Measurements from ENCODE around the gene OARD1. TPM values are rescaled to one million over a fixed set of nuclear protein-coding genes. Genes with fewer than 3 reads are reported as not detected.
"Not testable (repeated sequence)": the region's sequence is repeated elsewhere in the genome, so short reads cannot be mapped to it uniquely, and the experiment has no call there.

OARD1 gene, protein sequence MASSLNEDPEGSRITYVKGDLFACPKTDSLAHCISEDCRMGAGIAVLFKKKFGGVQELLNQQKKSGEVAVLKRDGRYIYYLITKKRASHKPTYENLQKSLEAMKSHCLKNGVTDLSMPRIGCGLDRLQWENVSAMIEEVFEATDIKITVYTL
- 4.5 and 11.6 TPM in 2 replicates for total RNA-seq (2014; rRNA removed; shearing (Covaris generic))
- polyA plus RNA-seq (2016; fragmentation: Nextera tagmentation; extraction: Ambion mirVana), result 18.6 TPM in 2 replicates

GRCh38 chr6:41071923-41072835, at the start of gene OARD1:
Gene OARD1 (minus strand): TSS chr6:41072356. CDS start chr6:41071634, 722 bp downstream.
- no peaks in the 10 kb centered on the region for H3K36me3 ChIP-seq (ENCODE audit: low read depth)
- peak within 1 kb of the TSS; percentile 97 for H3K27ac ChIP-seq
- no peaks in the 10 kb centered on the region for H3K9me3 ChIP-seq (ENCODE audit: low read depth)
- in situ Hi-C loops (cut with MboI), result no loop called here
- peak within 1 kb of the TSS; percentile 96 for H2AFZ ChIP-seq
- peak; percentile 100 for DNase-seq
- H3F3A ChIP-seq (ENCODE audit: insufficient read depth), result peaks cover 37% of the 10 kb centered on the region; the same call in 1 of the 2 replicates
- peaks cover 35% of the 10 kb centered on the region for H3K4me1 ChIP-seq (ENCODE audit: insufficient read depth)
- no peaks in the 10 kb centered on the region for H4K20me1 ChIP-seq (ENCODE audit: insufficient read depth)
- no peaks in the 10 kb centered on the region for H3K27me3 ChIP-seq (replicated peaks; ENCODE audit: insufficient read depth)
- no peaks in the 10 kb centered on the region for H3K9me2 ChIP-seq (ENCODE audit: insufficient read depth)
- peak within 1 kb of the TSS; percentile 99 for H3K9ac ChIP-seq
- peak within 1 kb of the TSS; percentile 99 for H3K4me2 ChIP-seq (ENCODE audit: unreplicated experiment)
- H3K4me3 ChIP-seq, result peak within 1 kb of the TSS; percentile 87
- peaks cover 39% of the 10 kb centered on the region for H3K79me2 ChIP-seq (ENCODE audit: insufficient read depth)
- TF ChIP-seq EZH2phosphoT487 (IDR thresholded peaks at IDR 0.05; ENCODE audit: insufficient read depth, low read depth), result no peak
- no peak for TF ChIP-seq EZH2 (IDR thresholded peaks at IDR 0.05; ENCODE audit: insufficient read depth, poor library complexity, severe bottlenecking)
- WGBS, 2 experiments (ENCODE audit: low coverage in 1 of 2, low lambda C conversion rate in 2 of 2, missing lambda C conversion rate in 2 of 2), result 1 to 2% methylated on average over 63 of the region's 63 CpGs

DNA sequence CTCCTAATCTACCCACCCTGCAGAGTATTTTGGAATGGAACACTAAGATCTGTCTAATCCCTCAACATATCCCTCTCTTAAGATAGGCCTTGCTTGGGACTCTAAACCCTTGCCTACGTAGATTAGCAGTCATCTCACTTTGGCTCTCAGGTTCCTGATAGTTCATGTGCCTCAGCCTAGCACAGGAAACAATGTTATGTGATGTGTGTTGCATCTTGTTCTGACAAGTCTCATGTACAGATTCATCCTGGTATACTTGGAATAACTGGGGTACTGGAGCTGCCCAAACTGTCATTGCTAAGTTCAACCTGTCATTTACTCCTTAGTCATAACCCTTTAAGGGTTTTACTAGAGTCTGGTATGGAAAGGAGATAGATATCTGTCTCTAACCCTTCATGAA, 47.9 kb upstream of the OARD1 start:
- Histone ChIP-seq H3K4me1 (ENCODE audit: insufficient read depth) (no peaks in the 10 kb centered on the region), H2AFZ (no peak overlapping the region), H3K4me2 (ENCODE audit: unreplicated experiment) (no peak overlapping the region), H3K4me3 (no peak overlapping the region), H3K36me3 (ENCODE audit: low read depth) (no peaks in the 10 kb centered on the region), H3K9me3 (ENCODE audit: low read depth) (no peaks in the 10 kb centered on the region), H3K79me2 (ENCODE audit: insufficient read depth) (no peaks in the 10 kb centered on the region), H3K27me3 (replicated peaks; ENCODE audit: insufficient read depth) (no peaks in the 10 kb centered on the region), H3K9ac (no peak overlapping the region), H3K27ac (no peak overlapping the region), H3K9me2 (ENCODE audit: insufficient read depth) (no peaks in the 10 kb centered on the region), H3F3A (ENCODE audit: insufficient read depth) (no peaks in the 10 kb centered on the region), H4K20me1 (ENCODE audit: insufficient read depth) (no peaks in the 10 kb centered on the region)
- in situ Hi-C loops (cut with MboI), result no loop called here
- no peak for TF ChIP-seq EZH2phosphoT487 (IDR thresholded peaks at IDR 0.05; ENCODE audit: insufficient read depth, low read depth)
- TF ChIP-seq EZH2 (IDR thresholded peaks at IDR 0.05; ENCODE audit: insufficient read depth, poor library complexity, severe bottlenecking), result no peak
- DNase-seq, result no peak
- 91 to 100% methylated on average over 1 of the region's 1 CpG for WGBS, 2 experiments (ENCODE audit: low coverage in 1 of 2, low lambda C conversion rate in 2 of 2, missing lambda C conversion rate in 2 of 2)

GRCh38 chr6:41119508-41119907, 47.4 kb upstream of the OARD1 start:
- Histone ChIP-seq H2AFZ (no peak overlapping the region), H3K36me3 (ENCODE audit: low read depth) (no peaks in the 10 kb centered on the region), H3K9me3 (ENCODE audit: low read depth) (no peaks in the 10 kb centered on the region), H3K27me3 (replicated peaks; ENCODE audit: insufficient read depth) (no peaks in the 10 kb centered on the region), H3K27ac (no peak overlapping the region), H3K79me2 (ENCODE audit: insufficient read depth) (no peaks in the 10 kb centered on the region), H3K4me3 (no peak overlapping the region), H4K20me1 (ENCODE audit: insufficient read depth) (no peaks in the 10 kb centered on the region), H3F3A (ENCODE audit: insufficient read depth) (no peaks in the 10 kb centered on the region), H3K9me2 (ENCODE audit: insufficient read depth) (no peaks in the 10 kb centered on the region), H3K4me2 (ENCODE audit: unreplicated experiment) (no peak overlapping the region), H3K9ac (no peak overlapping the region), H3K4me1 (ENCODE audit: insufficient read depth) (no peaks in the 10 kb centered on the region)
- in situ Hi-C loops (cut with MboI), result no loop called here
- no peak for DNase-seq
- WGBS, 2 experiments (ENCODE audit: low coverage in 1 of 2, low lambda C conversion rate in 2 of 2, missing lambda C conversion rate in 2 of 2), result 92 to 100% methylated on average over 1 of the region's 1 CpG
- no peak for TF ChIP-seq EZH2 (IDR thresholded peaks at IDR 0.05; ENCODE audit: insufficient read depth, poor library complexity, severe bottlenecking)
- TF ChIP-seq EZH2phosphoT487 (IDR thresholded peaks at IDR 0.05; ENCODE audit: insufficient read depth, low read depth), result no peak

- H3K9me3 ChIP-seq (ENCODE audit: low read depth); H3K4me1 ChIP-seq (ENCODE audit: insufficient read depth); H3K4me3 ChIP-seq; H3K27ac ChIP-seq; H2AFZ ChIP-seq; H3K36me3 ChIP-seq (ENCODE audit: low read depth); H3K27me3 ChIP-seq (replicated peaks; ENCODE audit: insufficient read depth); DNase-seq; H3K4me2 ChIP-seq (ENCODE audit: unreplicated experiment); H3K9me2 ChIP-seq (ENCODE audit: insufficient read depth); in situ Hi-C loops (cut with MboI); H3K9ac ChIP-seq; H4K20me1 ChIP-seq (ENCODE audit: insufficient read depth); H3F3A ChIP-seq (ENCODE audit: insufficient read depth); H3K79me2 ChIP-seq (ENCODE audit: insufficient read depth): not testable (repeated sequence)
- WGBS, 2 experiments (ENCODE audit: low coverage in 1 of 2, low lambda C conversion rate in 2 of 2, missing lambda C conversion rate in 2 of 2), result 92 to 95% methylated on average over 2 of the region's 2 CpGs
Measured at GRCh38 chr6:41115027-41115426, 42.9 kb upstream of the OARD1 start.

Measured in GM23248 (cell line).